Activated naive CD4-positive, alpha-beta T cell treated with anti-CD3 and anti-CD28 coated beads, Interleukin-2, amount 50 U/mL, for 72 hours (primary cell): ENCODE measurements around the gene SIRPA. TPM values are rescaled to one million over a fixed set of nuclear protein-coding genes. Genes with fewer than 3 reads are reported as not detected.

Experiments used
- ATAC-seq, 2 donors: fragments of 150-1000 bp; cut with Tn5 transposase; 2 replicates each; pipeline ENCODE4 v1.10.0; 2021; ENCODE audit warnings: mild to moderate bottlenecking in 2 of 2, moderate library complexity in 2 of 2
- DNase-seq, 2 donors: peaks; one replicate each; pipeline ENCODE4 v3.0.0; 2021 to 2022; ENCODE audit warnings: low spot score in 2 of 2
- H3K27ac Mint-ChIP-seq, 2 donors: one replicate each; pipeline ENCODE4 v1.8.0; 2022; ENCODE audit warnings: mild to moderate bottlenecking in 2 of 2, mixed read lengths in 2 of 2
- H3K36me3 Mint-ChIP-seq, 2 donors: one replicate each; pipeline ENCODE4 v1.8.0; 2022; ENCODE audit warnings: mixed read lengths in 2 of 2
- H3K9me3 Mint-ChIP-seq, 2 donors: one replicate each; pipeline ENCODE4 v1.8.0; 2022; ENCODE audit warnings: mixed read lengths in 2 of 2
- total RNA-seq, 2 donors: library from RNA; stranded (reverse); gene quantifications; one replicate each; pipeline ENCODE4 v1.2.3, GENCODE V29; 2022

Gene SIRPA
- total RNA-seq, 2 donors from 2014 or later = 0.12 TPM; not detected in 1

GRCh38 chr20:1879934-1880333 lies 15.3 kb upstream of the SIRPA start:
- H3K27ac Mint-ChIP-seq = no peak overlapping the region
- H3K9me3 Mint-ChIP-seq = no peaks in the 10 kb centered on the region
- H3K36me3 Mint-ChIP-seq = no peaks in the 10 kb centered on the region
- DNase-seq = no peak
- no peak for ATAC-seq

GRCh38 chr20:1880529-1881239 lies 14.5 kb upstream of the SIRPA start:
- H3K36me3 Mint-ChIP-seq = no peaks in the 10 kb centered on the region
- ATAC-seq (no peak), DNase-seq (no peak)
- H3K27ac Mint-ChIP-seq = no peak overlapping the region
- no peaks in the 10 kb centered on the region for H3K9me3 Mint-ChIP-seq

- DNase-seq = no peak
- Mint-ChIP-seq H3K36me3 (no peaks in the 10 kb centered on the region), H3K27ac (no peak overlapping the region), H3K9me3 (no peaks in the 10 kb centered on the region)
- ATAC-seq = no peak
Observed at GRCh38 chr20:1881240-1881835, 13.9 kb upstream of the SIRPA start.

GRCh38 chr20:1882026-1882425 lies 13.2 kb upstream of the SIRPA start:
- no peaks in the 10 kb centered on the region for H3K36me3 Mint-ChIP-seq
- H3K27ac Mint-ChIP-seq = no peak overlapping the region
- no peaks in the 10 kb centered on the region for H3K9me3 Mint-ChIP-seq
- no peak for ATAC-seq
- DNase-seq = no peak

DNA sequence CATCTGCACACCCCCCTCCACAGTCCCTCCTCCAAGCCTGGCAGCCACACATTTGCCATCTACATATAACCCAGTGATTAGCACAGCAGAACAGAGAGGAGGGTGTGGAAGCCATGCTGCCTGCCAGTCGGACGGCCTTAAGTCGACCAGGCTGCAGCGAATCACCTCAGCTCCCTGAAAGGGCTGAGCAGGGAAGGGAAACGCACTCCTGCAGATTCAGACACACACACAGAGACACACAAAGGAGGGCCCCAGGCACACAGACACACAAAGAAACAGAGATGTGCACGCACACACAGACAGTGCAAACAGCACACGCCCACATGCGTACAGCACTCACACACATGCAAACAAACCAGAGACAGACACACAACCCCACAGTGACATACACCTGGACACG lies 11.2 kb upstream of the SIRPA start:
- Mint-ChIP-seq H3K27ac (no peak overlapping the region), H3K36me3 (no peaks in the 10 kb centered on the region), H3K9me3 (no peaks in the 10 kb centered on the region)
- ATAC-seq = no peak
- DNase-seq = no peak

- H3K9me3 Mint-ChIP-seq = no peaks in the 10 kb centered on the region
- ATAC-seq = no peak
- no peaks in the 10 kb centered on the region for H3K36me3 Mint-ChIP-seq
- no peak for DNase-seq
- H3K27ac Mint-ChIP-seq = no peak overlapping the region
Observed at GRCh38 chr20:1885254-1885653, 10.0 kb upstream of the SIRPA start.

DNA sequence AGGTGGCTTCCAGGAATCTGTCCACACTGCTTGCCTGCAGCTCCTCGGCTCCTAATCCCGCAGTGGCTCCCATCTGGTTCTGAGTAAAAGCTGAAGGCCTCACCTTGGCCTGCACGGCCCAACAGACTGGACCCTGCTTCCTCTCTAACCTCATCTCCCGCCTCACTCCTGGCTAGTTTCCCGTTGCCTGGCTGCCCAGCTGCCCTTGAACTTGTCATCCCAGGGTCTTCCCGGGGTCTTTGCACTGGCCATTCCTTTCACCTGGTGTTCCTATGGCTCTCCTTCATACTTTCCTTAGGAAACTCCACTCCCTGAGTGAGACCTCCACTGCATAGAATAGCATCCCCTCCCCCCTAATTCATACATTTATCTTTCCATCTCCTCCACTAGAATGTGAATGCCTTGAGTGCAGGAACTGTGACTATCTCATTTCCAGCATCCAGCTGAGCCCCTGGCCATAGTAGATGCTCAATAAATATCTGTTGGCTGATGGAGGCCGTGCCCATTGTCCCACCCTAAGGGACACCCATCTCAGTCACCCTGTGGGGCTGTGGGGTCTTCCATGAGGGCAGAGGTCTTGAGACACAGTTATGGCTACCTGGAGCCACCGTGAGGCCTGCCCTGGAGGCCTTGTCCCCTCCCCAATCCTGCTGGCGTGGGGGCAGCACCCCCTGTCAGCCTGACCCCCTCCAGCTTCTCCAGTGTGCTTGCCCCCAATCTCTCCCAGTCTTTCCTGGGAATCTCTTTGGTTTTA lies 9.1 kb upstream of the SIRPA start:
- Mint-ChIP-seq H3K36me3 (no peaks in the 10 kb centered on the region), H3K27ac (no peak overlapping the region), H3K9me3 (no peaks in the 10 kb centered on the region)
- no peak for DNase-seq
- no peak for ATAC-seq

- Mint-ChIP-seq H3K9me3 (no peaks in the 10 kb centered on the region), H3K36me3 (no peaks in the 10 kb centered on the region), H3K27ac (no peak overlapping the region)
- ATAC-seq (no peak), DNase-seq (no peak)
Observed at GRCh38 chr20:1887321-1887720, 7.9 kb upstream of the SIRPA start.

DNA sequence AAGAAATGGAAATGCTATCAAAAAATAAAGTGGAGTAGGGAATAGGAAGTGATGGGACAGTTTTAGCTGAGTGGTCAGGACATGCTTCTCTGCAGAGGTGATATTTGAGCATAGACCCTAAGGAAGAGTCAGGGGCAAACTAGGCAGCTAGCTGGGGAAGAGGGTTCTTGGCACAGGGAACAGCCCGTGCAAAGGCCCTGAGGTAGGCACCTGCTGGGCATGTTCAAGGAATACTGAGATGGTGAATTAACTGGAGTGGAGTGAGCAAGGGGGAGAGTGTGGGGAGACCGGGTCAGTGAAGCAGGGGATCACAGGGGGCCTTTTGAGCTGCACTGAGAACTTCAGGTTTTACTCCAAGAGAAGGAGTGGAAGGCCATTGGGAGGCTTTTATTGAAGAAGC lies 7.5 kb upstream of the SIRPA start:
- Mint-ChIP-seq H3K36me3 (no peaks in the 10 kb centered on the region), H3K27ac (no peak overlapping the region), H3K9me3 (no peaks in the 10 kb centered on the region)
- no peak for ATAC-seq
- DNase-seq = no peak

DNA sequence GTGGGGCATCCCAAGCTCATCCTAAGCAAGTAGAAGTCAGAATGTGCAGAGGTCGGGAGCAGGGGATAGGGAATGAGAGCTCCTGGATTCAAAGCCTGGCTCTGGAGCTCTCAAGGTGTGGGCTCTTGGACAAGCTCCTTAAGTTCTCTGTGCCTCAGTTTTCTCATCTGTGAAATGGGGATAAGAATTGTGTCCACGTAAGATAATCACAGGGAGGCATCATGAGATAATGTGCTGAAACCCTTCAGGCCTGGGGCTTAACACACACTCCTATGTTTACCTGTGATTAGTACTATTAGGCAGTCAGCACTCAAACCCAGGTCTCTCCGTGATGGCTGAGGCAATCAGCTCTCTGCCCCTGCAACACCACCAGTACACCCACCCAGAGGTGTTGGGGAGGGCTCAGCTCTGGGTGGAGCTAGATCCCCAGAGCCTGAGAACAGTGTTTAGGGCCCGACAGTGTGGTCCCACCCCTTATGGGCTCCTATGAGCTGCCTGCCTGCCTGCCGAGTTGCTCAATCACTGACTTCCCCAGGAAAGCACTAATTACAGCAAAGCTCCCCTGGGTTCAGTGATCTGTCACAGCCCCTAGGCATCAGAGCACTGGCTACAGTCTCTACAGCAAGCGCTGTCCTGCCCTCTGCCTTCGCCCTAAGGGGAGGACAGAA lies 6.3 kb upstream of the SIRPA start:
- ATAC-seq (no peak), DNase-seq (no peak)
- Mint-ChIP-seq H3K27ac (no peak overlapping the region), H3K9me3 (no peaks in the 10 kb centered on the region), H3K36me3 (no peaks in the 10 kb centered on the region)

- H3K27ac Mint-ChIP-seq = no peak overlapping the region
- H3K36me3 Mint-ChIP-seq = no peaks in the 10 kb centered on the region
- DNase-seq = no peak
- no peak for ATAC-seq
- no peaks in the 10 kb centered on the region for H3K9me3 Mint-ChIP-seq
Observed at GRCh38 chr20:1890469-1891262, 4.5 kb upstream of the SIRPA start.

DNA sequence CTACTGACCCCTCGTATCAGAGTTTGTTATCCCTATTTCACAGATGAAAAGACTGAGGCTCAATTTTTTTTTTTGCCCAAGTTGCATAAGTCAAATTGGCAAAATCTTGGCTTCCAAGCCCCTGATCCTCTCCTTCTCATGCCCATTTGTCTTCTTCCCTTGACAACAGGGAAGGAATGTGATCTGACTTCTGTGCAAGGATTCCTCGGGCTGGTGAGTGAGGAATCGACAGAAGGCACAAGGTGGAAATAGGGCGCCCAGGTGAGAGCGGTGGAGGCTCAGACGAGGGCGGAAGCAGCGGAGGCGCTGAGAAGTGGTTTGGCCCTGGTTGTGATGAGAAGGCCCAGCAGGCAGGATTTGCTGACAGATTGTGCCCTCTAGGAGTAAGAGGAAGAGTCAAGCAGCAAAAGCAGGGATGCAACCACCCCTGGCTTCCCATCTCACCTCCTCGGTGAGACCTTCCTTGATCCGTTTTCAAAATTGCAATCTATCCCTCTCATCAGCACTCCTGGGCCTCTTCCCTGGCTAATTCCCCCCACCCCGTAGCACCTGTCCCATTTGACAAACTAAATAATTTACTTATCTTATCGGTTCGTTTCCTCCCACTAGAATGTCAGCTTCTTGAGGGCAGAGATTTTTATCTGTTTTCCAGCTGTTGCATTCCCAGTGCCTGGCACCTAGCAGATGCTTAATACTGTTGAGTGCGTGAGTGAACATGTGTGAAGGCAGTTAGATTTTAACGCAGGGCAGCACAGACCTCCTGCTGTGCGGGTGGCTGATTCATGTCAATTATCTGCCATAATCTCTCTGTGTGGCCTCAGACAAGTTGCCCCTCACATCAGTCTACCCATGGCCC lies 3.7 kb upstream of the SIRPA start:
- Mint-ChIP-seq H3K36me3 (no peaks in the 10 kb centered on the region), H3K9me3 (no peaks in the 10 kb centered on the region), H3K27ac (no peak overlapping the region)
- ATAC-seq (no peak), DNase-seq (no peak)

- no peak for DNase-seq
- no peak overlapping the region for H3K27ac Mint-ChIP-seq
- H3K9me3 Mint-ChIP-seq = no peaks in the 10 kb centered on the region
- H3K36me3 Mint-ChIP-seq = no peaks in the 10 kb centered on the region
- no peak for ATAC-seq
Observed at GRCh38 chr20:1892119-1892385, 3.2 kb upstream of the SIRPA start.

GRCh38 chr20:1893721-1894470 lies 1.3 kb upstream of the SIRPA start:
- Mint-ChIP-seq H3K27ac (no peak overlapping the region), H3K9me3 (no peaks in the 10 kb centered on the region), H3K36me3 (no peaks in the 10 kb centered on the region)
- DNase-seq = no peak
- ATAC-seq = no peak

GRCh38 chr20:1894471-1894950 lies 696 bp upstream of the SIRPA start:
- peak; percentile 37 to 70 for ATAC-seq
- peak in 1 of 2 donors; percentile 21 for DNase-seq
- Mint-ChIP-seq H3K27ac (no peak overlapping the region), H3K9me3 (no peaks in the 10 kb centered on the region), H3K36me3 (no peaks in the 10 kb centered on the region)
